Measurements from ENCODE around the gene SMCR8. TPM values are rescaled to one million over a fixed set of nuclear protein-coding genes. Genes with fewer than 3 reads are reported as not detected.

Gene SMCR8
- total and polyA plus RNA-seq, 2 of the 8 experiments (the other 6 are each of a cell fraction or from before 2014, with no cell fraction given), result 6.9 to 18.5 TPM

GRCh38 chr17:18300725-18301480 lies 14.2 kb upstream of the SMCR8 start:
- Histone ChIP-seq H2BK20ac (ENCODE audit: low read length) (no peak overlapping the region), H4K20me1 (replicated peaks in 1 of 2; ENCODE audit: control insufficient read depth in 1 of 2, insufficient read depth in 2 of 2, low read length in 2 of 2) (peaks cover 0 to 3% of the 10 kb centered on the region in 2 experiments), H2AK5ac (ENCODE audit: low read depth, low read length) (no peak overlapping the region), H2BK120ac (replicated peaks; ENCODE audit: low read depth, low read length) (no peak overlapping the region), H4K8ac (ENCODE audit: extremely low read depth, insufficient read depth, low read length) (no peak overlapping the region), H4K91ac (replicated peaks; ENCODE audit: insufficient read length, low read length) (no peak overlapping the region), H3K23ac (ENCODE audit: insufficient read length) (no peak overlapping the region), H3K79me2 (ENCODE audit: control insufficient read depth in 1 of 2, insufficient read depth in 2 of 2, low read length in 2 of 2) (no peaks in the 10 kb centered on the region), H3K36me3 (ENCODE audit: control insufficient read depth in 2 of 4, insufficient read depth in 4 of 4, low read length in 3 of 4) (peaks cover 18 to 67% (median 54%) of the 10 kb centered on the region in 4 experiments), H3K14ac (ENCODE audit: insufficient read length) (no peak overlapping the region), H3K9me3 (ENCODE audit: insufficient read depth in 2 of 2, low read depth in 1 of 2, low read length in 1 of 2) (no peaks in the 10 kb centered on the region), H3K56ac (replicated peaks; ENCODE audit: insufficient read length, low read depth, low read length) (no peak overlapping the region), H3K4me2 (ENCODE audit: insufficient read depth in 1 of 2, low read depth in 2 of 2, low read length in 2 of 2) (no peak overlapping the region), H3K9ac (replicated peaks in 1 of 4; ENCODE audit: extremely low read depth in 1 of 4, low read depth in 3 of 4, low read length in 3 of 4) (no peak overlapping the region), H3K79me1 (ENCODE audit: low read depth, low read length) (no peaks in the 10 kb centered on the region), H2BK5ac (ENCODE audit: low read depth, low read length) (no peak overlapping the region), H3K23me2 (ENCODE audit: low read depth, low read length) (no peaks in the 10 kb centered on the region), H3K4me3 (ENCODE audit: extremely low read depth in 1 of 4, insufficient read depth in 2 of 4, low read depth in 3 of 4, low read length in 4 of 4) (no peak overlapping the region), H2BK12ac (ENCODE audit: low read depth, low read length) (no peak overlapping the region), H4K5ac (ENCODE audit: insufficient read length, low read depth, low read length) (no peak overlapping the region), H2BK15ac (ENCODE audit: low read length) (no peak overlapping the region), H3K18ac (ENCODE audit: extremely low read depth, low read length) (no peak overlapping the region), H3K4ac (replicated peaks; ENCODE audit: insufficient read length, low read depth, low read length) (no peak overlapping the region), H3K4me1 (replicated peaks in 1 of 4; ENCODE audit: control insufficient read depth in 3 of 4, insufficient read depth in 4 of 4, low read length in 3 of 4) (no peaks in the 10 kb centered on the region), H2AFZ (ENCODE audit: low read length) (no peak overlapping the region), H3K27me3 (replicated peaks in 1 of 4; ENCODE audit: control insufficient read depth in 3 of 4, extremely low read depth in 1 of 4, insufficient read depth in 3 of 4, low read length in 3 of 4) (no peaks in the 10 kb centered on the region), H3K27ac (ENCODE audit: low read depth, low read length) (no peak overlapping the region)
- FAIRE-seq (no peak), DNase-seq (ENCODE audit: low read depth in 1 of 2, low spot score in 2 of 2) (no peak)
- WGBS, 2 experiments (ENCODE audit: extremely low coverage in 1 of 2, insufficient coverage in 1 of 2, insufficient read length in 1 of 2, insufficient replicate concordance in 2 of 2, low coverage in 1 of 2, low lambda C conversion rate in 2 of 2, missing lambda C conversion rate in 1 of 2), result 92% methylated on average over 6 of the region's 8 CpGs; no CpG with 5 or more reads in 1 of the 2 experiments
- POLR2A ChIA-PET (ENCODE audit: partially characterized antibody), result interaction anchor here (0.9 to 1.6 kb wide), 6 partner anchors 12 to 56 kb away, joined by 3 to 4 read pairs (median 4); partner anchors contain the start of genes SMCR8 and TOP3A
- TF ChIP-seq SRF (IDR thresholded peaks at IDR 0.05; ENCODE audit: low read depth, low read length), result no peak
- TF ChIP-seq RBBP5 (IDR thresholded peaks at IDR 0.05; ENCODE audit: borderline replicate concordance, low read depth, low read length), result no peak
- no peak for TF ChIP-seq EZH2 (IDR thresholded peaks at IDR 0.05; ENCODE audit: low read depth, low read length, severe bottlenecking)
- TF ChIP-seq CTBP2 (IDR thresholded peaks at IDR 0.05; ENCODE audit: borderline replicate concordance, insufficient read depth, insufficient read length, low read length), result no peak
- TF ChIP-seq, protein P1, sequence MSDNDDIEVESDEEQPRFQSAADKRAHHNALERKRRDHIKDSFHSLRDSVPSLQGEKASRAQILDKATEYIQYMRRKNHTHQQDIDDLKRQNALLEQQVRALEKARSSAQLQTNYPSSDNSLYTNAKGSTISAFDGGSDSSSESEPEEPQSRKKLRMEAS (IDR thresholded peaks at IDR 0.05), result no peak
- TF ChIP-seq CEBPB (IDR thresholded peaks at IDR 0.05; ENCODE audit: low read depth, low read length), result no peak
- no peak for TF ChIP-seq CHD1 (IDR thresholded peaks at IDR 0.05; ENCODE audit: low read depth, low read length)
- no peak for TF ChIP-seq POU5F1 (IDR thresholded peaks at IDR 0.05; ENCODE audit: low read depth, low read length)
- no peak for TF ChIP-seq CHD2 (IDR thresholded peaks at IDR 0.05; ENCODE audit: low read length)
- CTCF ChIA-PET (ENCODE audit: partially characterized antibody), result interaction anchor here (0.7 to 1.7 kb wide), 2 partner anchors 28 to 53 kb away, joined by 3 to 4 read pairs; no protein-coding TSS in a partner anchor
